OCI-LY1 (cell line): ENCODE data around the gene ZNF396.

ENCODE experiments used
- EZH2 ChIP-seq: fragments of 200-600 bp; sonication (generic), shearing (Covaris generic); IDR thresholded peaks from 2 replicates; pipeline ENCODE4 v1.8.0; 2017; ENCODE audit warnings: borderline replicate concordance, mixed run types, mild to moderate bottlenecking, antibody characterized with exemption, low read length, moderate library complexity, mixed read lengths
- TF ChIP-seq, protein P1 (sequence below): fragments of 200-600 bp; sonication (generic), shearing (Covaris generic); IDR thresholded peaks from 2 replicates; pipeline ENCODE4 v1.5.1; 2017; ENCODE audit warnings: mild to moderate bottlenecking, antibody characterized with exemption, low read length, moderate library complexity, mixed read lengths

DNA sequence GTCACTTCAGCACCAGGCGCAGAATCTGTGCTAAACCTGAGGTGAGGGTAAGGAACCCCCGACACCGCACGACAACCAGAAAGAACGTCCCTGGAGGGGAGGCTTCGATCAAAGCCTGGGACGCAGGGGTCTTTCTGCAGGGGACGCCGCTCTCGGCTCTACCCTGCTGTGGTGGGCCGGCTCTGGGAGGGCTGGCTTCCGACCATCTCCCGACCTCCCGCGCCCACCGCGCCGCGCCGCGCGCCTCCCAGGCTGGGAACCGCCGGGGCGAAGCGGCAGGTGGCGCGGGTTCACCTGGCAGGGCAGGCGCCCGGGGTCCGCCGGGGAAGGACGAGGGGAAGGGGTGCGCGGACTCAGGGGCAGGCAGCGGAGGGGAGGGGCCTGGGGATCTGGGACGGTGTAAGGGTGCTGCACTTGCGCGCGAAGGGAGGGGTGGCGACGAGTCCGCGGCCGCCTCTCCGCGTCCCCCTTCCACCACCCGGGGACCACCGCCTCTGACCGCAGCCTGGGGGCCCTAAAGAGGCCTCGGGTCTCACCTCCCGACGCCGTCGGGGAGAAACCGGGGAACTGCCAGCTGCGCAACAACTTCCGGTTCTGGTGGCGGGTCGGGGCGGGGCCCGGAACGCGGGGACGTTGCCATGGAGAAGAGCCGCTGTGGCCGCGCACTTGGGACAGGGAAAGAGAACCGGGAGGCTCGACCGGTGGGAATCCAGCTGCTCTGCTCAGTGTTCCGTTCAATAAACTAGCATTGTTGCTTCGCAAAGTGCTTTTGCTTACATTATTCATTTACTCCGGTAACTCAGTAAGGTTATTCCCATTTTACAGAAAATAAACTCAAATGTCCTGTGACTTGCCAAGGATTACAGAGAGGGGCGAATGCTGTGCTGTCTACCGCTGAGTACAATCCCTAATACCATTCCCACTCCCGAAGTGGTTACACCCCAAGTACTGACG, at the start of gene ZNF396:
- TF ChIP-seq, protein P1, sequence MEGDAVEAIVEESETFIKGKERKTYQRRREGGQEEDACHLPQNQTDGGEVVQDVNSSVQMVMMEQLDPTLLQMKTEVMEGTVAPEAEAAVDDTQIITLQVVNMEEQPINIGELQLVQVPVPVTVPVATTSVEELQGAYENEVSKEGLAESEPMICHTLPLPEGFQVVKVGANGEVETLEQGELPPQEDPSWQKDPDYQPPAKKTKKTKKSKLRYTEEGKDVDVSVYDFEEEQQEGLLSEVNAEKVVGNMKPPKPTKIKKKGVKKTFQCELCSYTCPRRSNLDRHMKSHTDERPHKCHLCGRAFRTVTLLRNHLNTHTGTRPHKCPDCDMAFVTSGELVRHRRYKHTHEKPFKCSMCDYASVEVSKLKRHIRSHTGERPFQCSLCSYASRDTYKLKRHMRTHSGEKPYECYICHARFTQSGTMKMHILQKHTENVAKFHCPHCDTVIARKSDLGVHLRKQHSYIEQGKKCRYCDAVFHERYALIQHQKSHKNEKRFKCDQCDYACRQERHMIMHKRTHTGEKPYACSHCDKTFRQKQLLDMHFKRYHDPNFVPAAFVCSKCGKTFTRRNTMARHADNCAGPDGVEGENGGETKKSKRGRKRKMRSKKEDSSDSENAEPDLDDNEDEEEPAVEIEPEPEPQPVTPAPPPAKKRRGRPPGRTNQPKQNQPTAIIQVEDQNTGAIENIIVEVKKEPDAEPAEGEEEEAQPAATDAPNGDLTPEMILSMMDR, result no peak
- TF ChIP-seq EZH2, result no peak
